Right ventricle myocardium inferior (tissue), 1 donor: ENCODE data around the gene FLNB. TPM values are rescaled to one million over a fixed set of nuclear protein-coding genes. Genes with fewer than 3 reads are reported as not detected.

ENCODE experiments used
- ATAC-seq: fragments of 200-7000 bp; cut with Tn5 transposase; one replicate; pipeline ENCODE4 v1.9.1; 2020; ENCODE audit warnings: mild to moderate bottlenecking, moderate library complexity
- DNase-seq: peaks from one replicate; pipeline ENCODE4 v3.0.0; 2021; ENCODE audit errors: missing footprints
- intact Hi-C: fragments of 100-400 bp; cut with DNase I; formaldehyde crosslinking; loops from one replicate; pipeline ENCODE4 v1.11.0; 2022
- total RNA-seq: library from RNA; stranded (reverse); fragmentation: NEBNext Ultra II Directional; extraction: Animal tissue kit (Norgen Biotek cat#: 25700); gene quantifications from one replicate; pipeline ENCODE4 v1.2.1, GENCODE V29; 2021
- donor health status: DM: no; HTN: yes; CAD: no; lungs with severe emphysema.

The FLNB gene
- total RNA-seq, 1 donor from 2014 or later = 32.1 TPM

DNA sequence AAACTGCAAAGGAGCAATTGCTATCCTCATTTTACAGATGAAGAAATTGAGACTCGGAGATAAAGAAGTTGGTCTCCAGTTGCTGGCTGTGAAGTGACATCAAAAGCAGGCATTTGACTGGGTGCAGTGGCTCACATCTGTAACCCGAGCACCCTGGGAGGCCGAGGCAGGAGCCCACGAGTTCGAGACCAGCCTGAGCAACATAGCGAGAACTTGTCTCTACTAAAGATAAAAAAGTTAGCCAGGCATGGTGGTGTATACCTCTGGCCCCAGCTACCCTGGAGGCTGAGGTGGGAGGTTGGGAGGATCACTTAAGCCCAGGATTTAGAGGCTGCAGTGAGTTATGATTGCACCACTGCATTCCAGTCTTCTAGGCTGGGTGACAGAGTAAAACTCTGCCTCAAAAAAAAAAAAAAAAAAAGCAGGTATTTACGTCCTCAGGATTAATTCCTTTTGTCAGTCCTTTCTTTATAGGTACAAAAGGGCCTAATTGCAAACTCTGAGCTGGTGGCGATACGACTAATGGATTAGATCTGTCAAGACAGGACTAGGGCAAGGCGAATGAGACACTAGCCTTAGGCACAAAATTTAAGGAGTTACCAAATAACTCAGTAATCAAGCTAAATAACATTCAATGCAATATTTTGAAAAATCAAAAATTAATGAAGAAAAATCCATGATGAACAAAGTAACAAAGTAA, 208.4 kb downstream of the FLNB start:
- ATAC-seq = no peak
- intact Hi-C loops = loop anchor here (2.0 kb wide), 1 partner anchor 28 kb away; no protein-coding TSS in a partner anchor
- DNase-seq = no peak

DNA sequence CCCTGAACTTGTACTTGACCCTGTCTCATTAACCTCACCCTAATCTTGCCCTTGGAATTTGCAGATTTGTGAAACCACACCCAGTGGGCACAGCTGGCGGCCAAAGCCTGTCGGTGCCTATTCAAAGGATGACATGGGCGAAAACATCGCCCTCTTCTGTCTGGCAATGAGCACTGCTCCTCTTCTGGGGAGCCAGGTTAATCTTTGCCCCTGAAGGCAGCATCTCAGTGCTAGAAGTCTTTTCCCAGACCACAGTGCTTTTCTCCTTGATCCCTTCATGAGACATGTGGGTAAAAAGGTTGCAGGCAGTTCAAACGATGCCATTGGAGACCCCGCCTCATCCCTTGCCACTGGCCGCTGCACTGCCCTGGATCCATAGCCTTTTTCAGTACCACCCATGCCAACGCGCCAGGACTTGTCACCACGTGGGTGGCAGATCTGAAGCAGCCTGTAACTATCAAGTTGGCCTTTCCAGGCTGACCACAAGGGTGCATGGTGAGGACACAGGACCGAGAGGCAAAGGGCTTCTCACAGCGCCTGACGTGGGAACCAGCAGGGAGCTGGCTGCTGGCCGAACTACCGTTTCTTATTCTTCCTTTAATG, 209.1 kb downstream of the FLNB start:
- intact Hi-C loops = loop anchor here (2.0 kb wide), 1 partner anchor 29 kb away; no protein-coding TSS in a partner anchor
- ATAC-seq (peak; percentile 90), DNase-seq (peak; percentile 79)

GRCh38 chr3:58218904-58219303, 210.7 kb downstream of the FLNB start:
- intact Hi-C loops = no loop called here
- no peak for ATAC-seq

More at GRCh38 chr3:58218904-58219303, 210.7 kb downstream of the FLNB start:
- DNase-seq = no peak

Other genes starting within 250 kb of the FLNB start
- 2.1 TPM for gene DNASE1L3, start 202.6 kb downstream of the FLNB start, total RNA-seq
- 10.5 TPM for gene ABHD6, start 229.4 kb downstream of the FLNB start, total RNA-seq